Spleen (tissue), 7 donors: ENCODE results near the gene NPAS4.

Source experiments
- CTCF ChIP-seq, 11 experiments: fragments of 200-600 bp in 7 of 11; fragments of 450-650 bp in 4 of 11; sonication (generic) in 4 of 11; IDR thresholded peaks in 8 of 11; conservative IDR thresholded peaks in 3 of 11; 1 replicate in 7 of 11; 2 replicates in 4 of 11; pipeline versions ENCODE4 v1.4.0 to v1.8.0; 2016 to 2021; ENCODE audit warnings: antibody characterized with exemption in 11 of 11, inconsistent platforms in 4 of 11, mild to moderate bottlenecking in 1 of 11
- POLR2AphosphoS5 ChIP-seq, 3 donors: sonication (generic); formaldehyde crosslinking; IDR thresholded peaks; one replicate each; pipeline ENCODE4 v1.5.1; 2017; ENCODE audit warnings: antibody characterized with exemption in 3 of 3
- donor health status: DM: no; HTN: no; CAD: no; lungs with moderate emphysema.
- donor health status: DM: no; HTN: no; CAD: no.
- donor health status: DM: no; HTN: no; CAD: no.

GRCh38 chr11:66454247-66454646 lies 33.4 kb downstream of the NPAS4 start:
- no peak for TF ChIP-seq CTCF (IDR thresholded peaks at IDR 0.05 in 8 of 11, conservative IDR thresholded peaks at IDR 0.05 in 3 of 11)
- no peak for TF ChIP-seq POLR2AphosphoS5 (IDR thresholded peaks at IDR 0.05)
